NCI-H187 (cell line): ENCODE measurements around the gene MED12.
"Not testable (repeated sequence)": the region's sequence is repeated elsewhere in the genome, so short reads cannot be mapped to it uniquely, and the experiment has no call there.

ENCODE experiments used
- DNase-seq, 2 experiments: peaks; one replicate each; lab custom pipeline; 2025; lab: John Stamatoyannopoulos, UW

The MED12 gene

DNA sequence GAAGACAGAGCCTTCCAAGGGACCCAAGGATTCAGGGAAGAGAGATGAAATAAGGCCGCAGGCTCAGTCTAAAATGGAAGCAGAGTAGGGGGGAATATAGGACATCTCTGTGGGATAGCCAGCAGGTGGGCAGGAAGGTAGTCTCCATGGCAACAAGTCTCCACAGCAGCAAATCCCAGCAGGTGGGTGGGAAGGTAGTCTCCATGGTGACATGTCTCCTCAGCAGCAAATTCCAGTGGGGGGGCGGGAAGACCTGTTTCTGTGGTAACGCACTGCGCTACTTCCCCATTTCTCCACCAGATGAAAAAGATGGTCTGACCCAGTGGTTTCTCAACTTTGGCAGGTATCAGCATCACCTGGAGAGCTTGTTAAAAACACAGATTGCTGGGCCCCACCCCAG is 44.6 kb downstream of the MED12 start:
- DNase-seq = no peak

DNA sequence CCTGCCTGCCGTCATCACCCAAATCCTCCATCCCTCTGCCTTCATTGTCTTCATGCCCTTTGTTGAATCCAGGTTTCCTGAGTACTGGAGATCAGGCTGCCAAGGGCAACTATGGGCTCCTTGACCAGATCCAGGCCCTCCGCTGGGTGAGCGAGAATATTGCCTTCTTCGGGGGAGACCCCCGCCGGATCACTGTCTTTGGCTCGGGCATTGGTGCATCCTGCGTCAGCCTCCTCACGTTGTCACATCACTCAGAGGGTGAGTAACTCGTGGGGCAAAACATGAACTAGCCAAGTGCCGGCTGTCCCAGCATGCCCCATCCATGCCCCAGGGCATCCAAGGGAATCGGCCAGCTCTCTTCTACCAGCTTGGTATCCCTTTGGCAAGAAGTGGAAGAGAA is 45.7 kb downstream of the MED12 start:
- no peak for DNase-seq

DNA sequence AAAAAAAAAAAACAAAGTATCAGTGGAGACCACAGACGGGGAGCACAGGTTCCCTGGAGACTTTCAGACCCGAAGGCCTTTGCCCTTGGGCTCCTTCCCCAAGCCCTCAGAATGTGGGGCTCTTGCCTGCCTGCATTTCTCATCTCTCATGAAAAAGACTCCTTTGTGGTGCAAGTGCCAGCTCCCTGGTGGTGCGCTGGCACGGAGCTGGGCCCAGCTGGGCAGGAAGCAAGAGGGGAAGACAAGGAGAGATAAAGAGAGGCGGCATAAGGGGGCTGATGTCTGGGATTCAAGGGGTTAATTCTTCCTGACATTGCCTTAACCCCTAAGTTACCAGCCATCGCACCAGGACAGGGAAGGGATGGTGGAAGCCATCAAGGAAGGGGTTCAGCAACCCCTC is 48.1 kb downstream of the MED12 start:
- no peak for DNase-seq

DNA sequence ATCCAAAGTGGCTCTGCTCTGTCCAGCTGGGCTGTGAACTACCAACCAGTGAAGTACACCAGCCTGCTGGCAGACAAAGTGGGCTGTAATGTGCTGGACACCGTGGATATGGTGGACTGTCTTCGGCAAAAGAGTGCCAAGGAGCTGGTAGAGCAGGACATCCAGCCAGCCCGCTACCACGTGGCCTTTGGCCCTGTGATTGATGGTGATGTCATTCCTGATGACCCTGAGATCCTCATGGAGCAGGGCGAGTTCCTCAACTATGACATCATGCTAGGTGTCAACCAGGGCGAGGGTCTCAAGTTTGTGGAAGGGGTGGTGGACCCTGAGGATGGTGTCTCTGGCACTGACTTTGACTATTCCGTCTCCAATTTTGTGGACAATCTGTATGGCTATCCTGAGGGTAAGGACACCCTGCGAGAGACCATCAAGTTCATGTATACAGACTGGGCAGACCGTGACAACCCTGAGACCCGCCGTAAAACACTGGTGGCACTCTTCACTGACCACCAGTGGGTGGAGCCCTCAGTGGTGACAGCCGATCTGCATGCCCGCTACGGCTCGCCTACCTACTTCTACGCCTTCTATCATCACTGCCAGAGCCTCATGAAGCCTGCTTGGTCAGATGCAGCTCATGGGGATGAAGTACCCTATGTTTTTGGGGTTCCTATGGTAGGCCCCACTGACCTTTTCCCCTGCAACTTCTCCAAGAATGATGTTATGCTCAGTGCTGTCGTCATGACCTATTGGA is 48.8 kb downstream of the MED12 start:
- no peak for DNase-seq

DNA sequence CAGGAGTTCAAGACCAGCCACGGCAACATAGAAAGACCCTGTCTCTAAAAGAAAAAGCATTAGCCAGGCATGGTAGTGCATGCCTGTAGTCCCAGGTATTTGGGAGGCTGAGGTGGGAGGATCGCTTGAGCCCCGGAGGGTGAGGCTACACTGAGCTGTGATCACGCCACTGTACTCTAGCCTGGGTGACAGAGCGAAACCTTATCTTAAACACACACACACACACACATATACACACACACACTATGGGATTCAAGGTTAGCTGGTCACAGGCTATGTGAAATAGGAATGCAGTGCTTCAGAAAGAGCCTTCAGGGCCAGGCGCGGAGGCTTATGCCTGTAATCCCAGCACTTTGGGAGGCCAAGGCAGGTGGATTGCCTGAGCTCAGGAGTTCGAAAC is 49.7 kb downstream of the MED12 start:
- no peak for DNase-seq

DNA sequence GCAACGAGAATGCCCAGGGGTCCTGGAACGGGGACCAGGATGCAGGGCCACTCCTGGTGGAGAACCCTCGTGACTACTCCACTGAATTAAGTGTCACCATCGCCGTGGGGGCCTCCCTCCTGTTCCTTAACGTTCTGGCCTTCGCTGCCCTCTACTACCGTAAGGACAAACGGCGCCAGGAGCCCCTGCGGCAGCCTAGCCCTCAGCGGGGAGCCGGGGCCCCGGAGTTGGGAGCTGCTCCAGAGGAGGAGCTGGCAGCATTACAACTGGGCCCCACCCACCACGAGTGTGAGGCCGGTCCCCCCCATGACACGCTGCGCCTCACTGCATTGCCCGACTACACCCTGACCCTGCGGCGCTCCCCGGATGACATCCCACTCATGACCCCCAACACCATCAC is 51.2 kb downstream of the MED12 start:
- DNase-seq = no peak

DNA sequence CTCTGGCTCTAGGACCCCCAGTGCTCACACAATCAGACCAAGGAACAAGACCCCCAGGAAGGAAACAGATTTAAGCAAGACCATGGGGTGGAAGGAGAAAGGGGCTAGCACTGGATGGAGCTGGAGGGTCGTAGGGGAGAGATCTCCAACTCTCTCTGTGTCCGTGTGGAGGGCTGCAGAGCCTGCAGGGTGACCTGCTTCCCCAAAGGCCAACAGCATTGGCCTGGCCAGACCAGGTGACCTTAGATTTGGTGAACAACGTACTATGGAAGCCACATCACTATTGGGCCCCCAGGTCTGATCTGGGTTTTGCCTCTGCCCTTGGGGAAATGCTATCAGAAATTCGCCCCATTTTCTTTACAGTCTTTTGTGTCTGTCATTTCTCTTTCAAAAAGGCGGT is 52.3 kb downstream of the MED12 start:
- DNase-seq = no peak

DNA sequence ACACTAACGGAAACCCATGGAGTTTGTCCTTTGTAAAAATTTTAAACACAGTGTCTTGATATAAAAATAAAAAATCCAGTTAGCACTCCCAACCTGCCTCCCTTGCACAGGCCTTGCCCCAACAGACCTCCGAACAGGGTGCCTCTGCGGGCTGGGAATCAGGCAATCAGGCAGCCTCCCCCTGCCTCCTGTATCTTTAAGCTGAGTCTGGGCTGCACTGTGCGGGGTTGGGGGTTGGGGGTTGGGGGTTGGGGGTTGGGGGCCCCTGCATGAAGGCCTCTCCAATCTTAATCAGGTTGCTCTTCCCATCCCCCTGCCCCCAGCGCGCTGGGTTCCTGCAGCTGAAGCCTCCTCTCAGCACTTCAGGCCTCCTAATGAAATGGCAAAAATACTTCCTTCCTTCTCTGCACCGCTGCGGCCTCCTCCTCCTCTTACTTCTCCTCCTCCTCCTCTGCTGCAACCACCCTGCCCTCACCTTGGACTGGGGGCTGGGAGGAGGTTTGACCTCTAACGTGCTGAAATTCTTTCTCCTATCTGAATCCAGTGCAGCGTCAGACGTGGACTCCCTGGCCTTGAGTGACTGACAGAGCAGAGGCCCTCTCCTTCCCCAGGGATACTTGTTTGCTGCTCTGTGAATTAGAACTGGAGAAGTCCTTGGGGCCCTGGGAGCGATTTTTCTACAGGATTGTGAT is 52.9 kb downstream of the MED12 start:
- no peak for DNase-seq

DNA sequence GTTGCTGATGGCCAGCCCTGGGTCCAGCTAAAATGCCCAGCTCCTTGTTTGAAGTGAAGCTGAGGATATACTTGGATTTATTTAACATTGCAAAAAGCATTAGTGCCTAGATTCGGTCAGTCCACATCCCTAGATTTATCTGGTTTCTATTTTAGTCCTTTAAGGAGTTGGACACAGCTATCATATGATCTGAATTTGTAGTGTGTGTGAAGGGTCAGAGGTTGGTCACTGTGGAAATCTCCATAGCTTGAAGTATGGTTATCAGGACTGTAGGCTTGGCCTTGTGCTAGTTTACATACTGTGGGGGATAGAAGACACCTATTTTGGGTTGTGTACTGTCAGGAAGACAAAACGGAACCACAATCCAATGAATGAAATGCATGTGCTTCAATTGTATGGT is 55.0 kb downstream of the MED12 start:
- no peak for DNase-seq

DNA sequence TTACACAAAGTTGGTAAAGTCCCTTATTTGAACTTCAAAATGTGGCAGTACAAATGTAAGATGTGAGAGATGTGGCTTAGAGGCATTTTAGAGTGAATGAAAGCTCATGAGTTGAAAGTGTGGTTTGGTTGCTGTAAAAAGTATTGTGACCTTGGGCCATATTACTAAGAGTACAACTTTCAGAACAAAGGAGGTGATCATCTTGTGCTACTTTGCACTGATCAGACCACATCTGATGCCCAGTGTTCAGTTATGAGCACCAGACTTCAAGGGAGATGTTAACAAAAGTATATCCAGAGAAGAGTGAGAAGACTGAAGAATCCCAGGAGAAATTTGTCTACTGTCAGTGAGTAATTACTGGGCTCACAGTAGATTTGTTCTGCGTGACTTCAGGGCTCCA is 56.4 kb downstream of the MED12 start:
- DNase-seq = no peak

DNA sequence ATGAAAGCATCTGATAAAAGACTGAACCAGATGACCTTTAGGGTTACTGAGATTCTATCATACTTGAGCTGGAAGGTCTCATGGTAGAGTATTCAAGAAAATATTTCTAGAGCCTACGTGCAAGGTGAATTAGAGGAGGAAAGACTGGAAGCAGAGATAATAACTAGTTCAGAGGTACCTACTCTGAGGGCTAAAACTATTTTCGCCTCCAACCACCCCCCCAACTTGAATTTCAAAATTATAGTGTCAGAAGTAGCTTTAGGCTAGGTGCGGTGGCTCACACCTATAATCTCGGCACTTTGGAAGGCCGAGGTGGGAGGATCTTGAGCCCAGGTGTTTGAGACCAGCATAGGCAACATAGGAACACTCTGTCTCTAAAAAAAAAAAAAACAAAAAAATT is 57.1 kb downstream of the MED12 start:
- no peak for DNase-seq

DNA sequence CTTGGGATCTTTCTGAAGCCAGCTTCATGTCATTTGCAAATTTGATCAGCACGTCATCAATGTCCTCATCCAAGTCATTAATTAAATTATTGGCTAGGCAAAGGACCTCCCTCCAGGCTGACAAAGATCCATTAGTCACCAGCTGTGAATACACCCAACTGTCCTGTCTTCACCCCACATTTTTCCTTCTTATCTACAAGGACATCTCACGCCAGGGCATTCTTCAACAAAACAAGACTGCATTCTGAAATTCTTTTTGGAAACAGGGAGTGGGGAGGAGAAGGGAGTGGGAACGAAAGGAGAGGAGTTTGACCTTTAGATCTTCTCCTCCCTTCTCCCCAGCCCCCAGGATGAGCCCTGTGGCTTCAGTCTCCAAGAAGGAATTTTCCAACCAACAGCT is 58.9 kb downstream of the MED12 start:
- no peak for DNase-seq

DNA sequence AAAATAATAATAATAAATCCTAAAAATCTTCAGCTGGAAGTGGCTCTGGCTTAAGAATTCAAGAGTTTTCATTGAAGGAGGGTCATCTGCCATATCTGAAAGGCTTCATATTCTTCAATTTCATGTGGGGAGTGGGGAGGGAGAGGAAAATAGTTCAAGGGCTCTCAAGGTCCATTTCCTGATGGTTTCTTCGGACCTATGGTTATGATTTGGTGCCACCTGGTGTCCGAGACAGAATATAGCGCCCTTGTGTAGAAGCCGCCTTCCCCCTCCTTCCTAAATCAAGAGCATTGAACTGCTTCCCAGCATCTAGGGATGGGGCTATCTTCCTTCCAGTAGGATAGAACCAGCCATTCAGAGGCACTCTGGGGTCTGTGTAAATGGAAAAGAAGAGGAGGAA is 60.5 kb downstream of the MED12 start:
- peak in 1 of 2 experiments; percentile 39 for DNase-seq

DNA sequence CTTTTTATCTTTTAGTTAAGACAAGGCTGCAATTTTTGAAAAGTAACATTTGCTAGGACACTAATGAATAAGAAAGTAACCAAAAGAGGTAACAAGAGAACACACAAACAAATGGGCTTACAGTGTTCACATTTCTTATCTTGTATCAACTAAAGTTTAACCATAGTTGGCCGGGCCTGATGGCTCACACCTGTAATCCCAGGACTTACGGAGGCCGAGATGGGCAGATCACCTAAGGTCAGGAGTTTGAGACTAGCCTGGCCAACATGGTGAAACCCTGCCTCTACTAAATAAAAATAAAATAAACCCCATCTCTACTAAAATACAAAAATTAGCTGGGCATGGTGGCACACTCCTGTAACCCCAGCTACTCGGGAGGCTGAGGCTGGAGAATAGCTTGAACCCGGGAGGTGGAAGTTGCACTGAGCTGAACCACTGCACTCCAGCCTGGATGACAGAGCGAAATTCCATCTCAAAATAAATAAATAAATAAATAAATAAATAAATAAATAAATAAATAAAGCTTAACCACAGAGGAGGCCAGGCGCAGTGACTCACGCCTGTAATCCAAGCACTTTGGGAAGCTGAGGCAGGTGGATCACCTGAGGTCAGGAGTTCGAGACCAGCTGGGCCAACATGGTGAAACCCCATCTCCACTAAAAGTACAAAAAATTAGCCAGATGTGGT is 62.3 kb downstream of the MED12 start:
- not testable (repeated sequence) for DNase-seq

DNA sequence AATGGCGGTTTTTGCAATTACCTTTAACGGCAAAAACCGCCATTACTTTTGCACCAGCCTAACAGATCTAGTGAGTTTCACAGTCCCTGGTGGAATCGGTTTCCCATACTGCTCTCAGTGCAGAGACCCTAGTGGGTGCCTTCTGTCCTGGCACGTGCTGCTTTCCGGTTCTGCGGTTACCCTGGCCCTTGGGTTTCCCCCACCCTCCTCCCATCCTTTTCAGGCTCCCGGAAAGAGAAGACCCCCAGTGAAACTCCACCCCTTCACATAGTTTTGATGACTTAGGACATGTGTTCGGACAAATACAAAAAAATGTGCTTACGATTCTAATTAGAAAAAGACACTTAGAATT is 63.1 kb downstream of the MED12 start:
- DNase-seq = no peak

DNA sequence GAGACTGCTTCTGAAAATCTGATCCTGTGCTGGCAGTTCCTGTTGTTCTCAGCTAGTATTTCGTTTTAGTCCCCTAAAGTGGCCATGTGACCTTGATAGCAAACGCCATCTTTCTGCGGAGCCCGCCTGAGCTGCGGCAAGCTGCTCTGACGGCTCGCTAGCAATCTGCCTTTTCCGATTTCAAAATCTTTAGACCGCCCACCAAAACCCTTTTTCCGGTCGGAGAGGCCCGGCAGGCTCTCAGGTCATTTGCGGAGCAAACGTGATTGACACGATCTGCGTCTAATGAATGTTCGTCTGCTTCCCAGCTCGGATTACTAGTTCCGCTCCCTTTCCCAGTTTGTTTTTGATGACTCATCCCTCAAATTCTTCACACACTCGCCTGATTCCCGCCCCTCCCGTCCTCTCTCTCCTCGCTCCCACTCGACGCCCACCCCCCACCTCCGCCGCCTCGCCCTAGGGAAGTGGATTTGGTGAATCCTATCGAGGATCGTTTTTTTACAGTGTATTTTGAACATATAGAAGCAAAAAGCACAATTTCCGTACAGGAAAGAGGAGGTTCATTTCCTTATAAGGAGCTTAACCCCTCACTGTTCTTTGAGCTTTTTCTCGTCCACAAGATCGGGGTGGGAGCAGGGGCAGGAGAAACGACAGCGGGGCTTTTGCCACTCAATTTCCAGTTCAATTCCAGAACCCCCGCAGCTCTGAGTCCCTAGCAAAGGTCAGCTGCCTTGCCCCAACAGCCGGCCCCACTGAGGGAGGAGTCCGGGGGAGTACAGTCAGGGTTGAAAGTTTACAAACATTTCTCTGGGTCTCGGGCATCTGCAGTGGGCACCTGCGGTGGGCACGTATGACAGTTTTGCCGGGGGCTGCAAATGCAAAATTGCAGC is 63.8 kb downstream of the MED12 start:
- peak; percentile 55 to 78 for DNase-seq

DNA sequence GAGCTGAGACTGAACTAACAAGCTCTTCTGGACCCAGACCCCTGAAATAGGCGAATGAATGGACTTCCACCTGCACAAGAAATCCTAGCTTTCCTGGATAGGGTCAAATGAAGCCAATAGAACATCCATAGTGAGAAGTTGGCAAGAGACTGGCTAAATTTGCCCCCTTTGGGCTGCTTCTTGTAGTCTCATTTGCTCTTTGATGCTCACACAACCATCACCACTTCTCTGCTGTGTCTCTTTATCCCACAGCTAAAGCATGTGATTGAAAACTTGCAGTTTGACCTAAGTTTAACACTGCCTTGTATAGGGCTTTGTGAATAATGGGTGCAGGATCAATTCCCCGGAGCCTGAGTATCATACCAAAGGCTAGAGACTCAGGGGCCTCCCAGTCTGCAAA is 64.5 kb downstream of the MED12 start:
- no peak for DNase-seq

DNA sequence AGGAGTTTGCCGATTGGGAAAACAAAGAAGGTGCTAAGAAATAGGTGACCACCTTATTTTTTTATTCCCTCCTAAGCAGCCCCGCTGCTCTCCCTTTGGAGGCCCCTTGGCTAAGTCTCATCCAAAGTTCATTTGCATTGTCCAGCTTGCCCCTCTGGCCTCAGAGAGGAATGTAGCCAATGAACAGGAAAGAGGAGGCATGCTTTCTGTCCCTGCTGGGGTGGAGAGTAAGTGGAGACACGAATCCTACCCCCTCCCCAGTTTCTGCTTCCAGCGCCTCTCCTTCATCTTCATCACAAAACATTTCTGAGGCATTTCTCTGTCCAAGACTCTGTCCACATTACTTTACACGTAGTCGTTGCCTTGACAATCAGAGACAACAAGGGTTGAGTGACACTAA is 64.9 kb downstream of the MED12 start:
- no peak for DNase-seq

DNA sequence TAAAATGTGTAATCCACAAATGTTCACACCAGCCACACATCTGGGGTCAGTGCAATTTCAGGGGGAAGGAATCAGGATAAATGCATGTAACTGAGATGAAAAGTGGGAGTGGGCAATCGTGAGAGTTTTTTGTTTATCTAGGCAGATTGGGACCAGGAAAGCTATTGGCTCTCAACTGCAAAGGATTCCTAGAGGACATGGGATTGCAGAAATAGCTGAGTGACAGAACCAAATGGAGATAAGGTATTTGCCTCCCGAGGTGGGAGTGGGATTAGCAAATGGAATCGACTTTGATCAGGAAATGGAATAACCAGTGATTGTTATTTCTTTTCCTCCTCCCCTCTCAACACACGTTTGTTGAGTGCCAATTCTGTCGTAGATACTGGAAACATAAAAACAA is 65.7 kb downstream of the MED12 start:
- no peak for DNase-seq

DNA sequence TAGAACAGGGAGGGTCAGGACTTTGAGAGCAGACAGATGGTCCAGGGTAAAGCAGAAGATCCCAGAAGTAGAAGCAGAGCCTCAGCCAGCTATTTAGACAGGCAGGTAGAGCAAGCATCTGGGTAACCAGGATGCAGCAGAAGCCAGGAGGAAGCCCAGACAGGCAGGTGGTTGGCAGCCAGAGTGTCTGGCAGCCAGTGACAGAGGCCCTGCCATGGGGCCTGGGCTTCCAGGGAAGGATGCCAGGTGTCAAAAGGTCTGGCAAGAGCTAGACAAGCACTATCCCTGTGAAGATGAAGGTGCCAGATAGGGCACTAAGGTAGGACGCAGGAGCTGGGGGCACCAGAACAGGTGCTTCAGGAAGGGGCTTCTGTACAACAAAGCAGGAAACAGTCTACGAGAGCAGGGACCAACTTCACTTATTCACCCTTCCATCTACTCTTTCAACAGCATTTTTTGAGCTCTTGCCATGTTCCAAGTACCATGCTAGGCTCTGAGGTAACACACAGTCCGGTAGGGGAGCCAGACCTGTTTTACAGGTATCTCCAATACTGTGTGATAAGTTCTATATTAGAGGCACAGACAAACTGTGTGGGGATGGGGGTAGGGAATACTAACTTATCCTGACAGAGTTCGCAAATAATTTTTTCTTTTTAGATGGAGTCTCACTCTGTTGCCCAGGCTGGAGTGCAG is 66.6 kb downstream of the MED12 start:
- DNase-seq = no peak

DNA sequence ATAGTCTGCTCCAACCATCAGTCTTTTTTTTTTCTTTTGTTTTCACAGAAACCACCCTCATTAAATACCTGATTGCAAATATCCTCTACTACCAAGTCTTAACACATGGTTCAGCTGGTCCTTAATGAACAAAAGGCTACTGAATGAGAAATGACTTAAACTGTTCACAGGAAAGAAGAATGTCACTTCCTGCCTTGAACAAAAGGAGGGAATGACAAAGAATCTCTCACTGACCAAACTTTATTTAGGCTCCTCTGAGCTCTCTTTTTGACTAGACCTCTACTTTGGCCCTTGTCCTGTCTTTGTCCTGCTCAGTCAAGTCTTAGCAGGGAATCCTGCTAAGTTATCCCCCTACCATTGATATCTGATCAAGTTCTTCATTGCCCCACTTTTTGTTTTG is 72.9 kb downstream of the MED12 start:
- no peak for DNase-seq
